NCI-H146 treated with DMSO at 0.1 percent for 48 hours (cell line): Measurements from ENCODE around the gene C5orf34.
A peak's percentile ranks its signal among the peaks of the same experiment; 100 is the strongest.
"Not testable (repeated sequence)": the region's sequence is repeated elsewhere in the genome, so short reads cannot be mapped to it uniquely, and the experiment has no call there.

Source experiments
- DNase-seq: peaks from one replicate; lab custom pipeline; 2025; ENCODE audit not compliant: unreplicated experiment; lab: John Stamatoyannopoulos, UW

Gene C5orf34, protein sequence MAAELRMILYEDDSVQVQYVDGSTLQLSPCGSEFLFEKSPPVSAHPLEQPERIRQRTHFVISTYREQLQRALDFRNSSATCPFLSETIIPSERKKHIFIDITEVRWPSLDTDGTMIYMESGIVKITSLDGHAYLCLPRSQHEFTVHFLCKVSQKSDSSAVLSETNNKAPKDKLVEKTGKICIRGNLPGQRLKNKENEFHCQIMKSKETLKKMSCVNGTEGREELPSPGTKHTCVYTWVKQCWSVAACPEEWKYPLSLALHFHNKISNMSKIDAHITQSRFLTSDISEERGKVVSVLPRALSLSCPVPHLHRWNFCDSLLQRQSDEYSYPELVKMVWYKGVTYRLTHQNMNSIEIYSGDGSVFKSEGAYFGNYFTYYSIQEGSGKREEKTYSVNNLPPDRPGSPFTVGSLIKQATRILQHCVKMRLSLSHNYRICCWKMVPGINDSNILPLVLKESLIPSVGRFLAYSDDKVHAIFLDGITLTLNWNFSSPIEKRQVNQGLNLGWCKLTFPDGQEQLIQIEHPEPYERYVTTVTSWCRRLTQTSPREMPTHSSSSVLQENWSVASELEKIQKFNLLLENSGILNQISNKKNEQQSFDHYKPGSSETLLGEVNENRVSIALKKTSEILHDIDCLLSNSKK

DNA sequence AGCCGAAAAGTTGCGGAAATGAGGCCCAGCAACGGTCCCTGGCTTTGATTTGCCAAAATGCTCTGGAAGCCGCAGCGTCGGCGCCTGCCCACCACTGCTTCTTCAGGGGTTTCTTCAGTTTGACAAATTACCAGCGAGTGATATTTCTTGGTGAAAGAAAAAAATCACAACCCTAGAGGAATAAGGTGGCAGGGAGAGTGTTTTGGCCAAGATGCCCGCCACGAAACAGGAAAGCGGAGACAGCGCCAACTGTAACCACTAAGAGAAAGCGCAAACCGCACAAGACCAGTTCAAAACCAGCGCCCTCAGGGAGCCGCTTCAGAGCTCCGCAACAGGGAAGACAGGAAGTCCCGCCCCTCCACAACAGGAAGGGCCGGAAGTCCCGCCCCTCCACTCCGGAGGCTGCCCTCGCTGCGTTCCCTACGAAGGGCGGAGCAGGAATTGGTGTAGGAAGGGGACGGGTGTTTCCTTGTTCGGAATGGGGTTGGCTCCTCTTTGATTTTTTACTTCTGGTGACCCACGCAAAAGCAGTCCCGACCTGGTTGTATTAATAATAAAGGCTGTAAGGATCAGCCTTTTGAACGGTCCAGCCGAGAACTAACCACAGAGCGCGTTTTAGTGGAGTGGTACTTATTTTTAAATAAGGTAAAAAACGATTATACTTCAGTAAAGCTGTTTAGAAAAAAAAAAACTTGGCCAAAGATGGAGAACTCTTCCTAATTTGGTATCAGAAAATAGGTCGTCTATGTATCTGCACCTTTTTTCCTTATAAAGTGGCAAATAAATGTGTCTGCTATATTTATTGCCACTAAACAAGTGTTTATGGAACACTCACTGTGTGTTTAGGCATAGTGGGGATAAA, at the start of gene C5orf34:
Gene C5orf34, minus strand, starts transcription at position 333 of the 862 bp plus-strand sequence. CDS start 5,809 bp downstream, outside the sequence.
- DNase-seq, result peak; percentile 92

DNA sequence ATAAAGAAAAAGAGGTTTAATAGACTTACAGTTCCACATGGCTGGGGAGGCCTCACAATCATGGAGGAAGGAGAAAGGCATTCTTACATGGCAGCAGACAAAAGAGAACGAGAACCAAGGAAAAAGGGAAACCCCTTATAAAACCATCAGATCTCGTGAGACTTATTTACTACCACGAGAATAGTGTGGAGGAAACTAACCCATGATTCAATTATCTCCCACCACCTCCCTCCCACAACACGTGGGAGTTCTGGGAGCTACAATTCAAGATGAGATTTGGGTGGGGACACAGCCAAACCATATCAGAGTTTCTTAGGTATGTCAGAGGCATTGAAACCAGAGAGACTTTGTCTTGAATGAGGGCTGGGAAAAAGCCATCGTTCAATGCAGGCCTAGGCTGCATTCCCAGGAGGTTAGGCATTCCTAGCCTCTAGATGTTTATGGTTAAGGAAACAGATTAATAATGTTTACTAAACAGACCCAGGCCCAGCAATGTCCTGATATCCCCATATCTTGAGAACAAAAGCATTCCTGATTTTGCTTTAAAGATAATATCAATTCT, 49.4 kb upstream of the C5orf34 start:
- no peak for DNase-seq

DNA sequence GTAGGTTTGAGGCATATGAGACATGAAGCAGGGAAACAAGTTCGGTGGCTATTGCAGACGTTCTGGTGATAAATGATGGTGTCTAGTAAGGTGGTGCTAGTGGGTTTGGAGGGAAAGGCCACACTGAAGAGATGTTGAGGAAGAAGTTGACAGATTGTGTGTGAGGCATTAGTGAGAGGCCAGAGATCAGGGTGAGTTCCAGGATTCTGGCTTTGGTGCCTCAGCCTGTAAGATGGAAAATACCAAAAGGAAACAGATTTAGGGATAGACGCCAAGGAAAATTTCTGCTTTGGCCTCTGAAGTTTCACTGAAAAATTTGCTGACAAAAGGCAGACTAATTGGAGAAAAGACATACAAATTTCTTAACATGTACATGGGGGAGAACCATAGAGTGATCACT, 48.4 kb upstream of the C5orf34 start:
- DNase-seq, result no peak

DNA sequence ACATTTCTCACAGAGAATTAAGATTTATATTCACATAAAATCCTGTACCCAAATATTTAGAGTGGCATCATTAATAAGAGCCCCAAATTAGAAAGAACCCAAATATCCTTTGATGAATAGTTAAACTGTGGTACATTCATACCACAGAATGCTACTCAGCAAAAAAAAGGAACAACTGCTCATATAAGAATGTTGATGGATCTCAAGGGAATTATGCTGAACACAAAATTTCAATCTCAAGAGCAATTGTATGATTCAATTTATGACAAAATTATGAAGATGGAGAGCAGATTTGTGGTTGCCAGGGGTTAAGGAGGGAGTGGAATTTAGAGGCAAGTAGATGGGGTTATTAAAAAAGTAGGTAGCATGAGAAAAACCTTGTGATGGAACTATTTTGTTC, 46.4 kb upstream of the C5orf34 start:
- no peak for DNase-seq

DNA sequence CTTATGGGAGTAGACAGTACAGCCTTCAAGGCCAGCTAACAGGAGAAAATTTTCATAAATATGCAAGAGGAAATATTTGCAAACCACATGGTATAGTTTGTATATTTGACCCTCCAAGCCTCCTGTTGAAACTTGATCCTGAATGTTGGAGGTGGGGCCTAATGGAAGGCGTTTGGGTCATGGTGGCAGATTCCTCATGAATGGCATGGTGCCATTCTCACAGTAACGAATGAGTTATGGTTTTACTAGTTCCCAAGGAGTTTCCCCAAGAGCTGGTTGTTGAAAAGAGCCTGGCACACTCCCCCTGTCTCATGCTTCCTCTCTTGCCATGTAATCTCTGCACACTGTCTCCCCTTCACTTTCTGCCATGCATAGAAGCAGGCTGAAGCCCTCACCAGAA, 45.2 kb upstream of the C5orf34 start:
- DNase-seq, result no peak

DNA sequence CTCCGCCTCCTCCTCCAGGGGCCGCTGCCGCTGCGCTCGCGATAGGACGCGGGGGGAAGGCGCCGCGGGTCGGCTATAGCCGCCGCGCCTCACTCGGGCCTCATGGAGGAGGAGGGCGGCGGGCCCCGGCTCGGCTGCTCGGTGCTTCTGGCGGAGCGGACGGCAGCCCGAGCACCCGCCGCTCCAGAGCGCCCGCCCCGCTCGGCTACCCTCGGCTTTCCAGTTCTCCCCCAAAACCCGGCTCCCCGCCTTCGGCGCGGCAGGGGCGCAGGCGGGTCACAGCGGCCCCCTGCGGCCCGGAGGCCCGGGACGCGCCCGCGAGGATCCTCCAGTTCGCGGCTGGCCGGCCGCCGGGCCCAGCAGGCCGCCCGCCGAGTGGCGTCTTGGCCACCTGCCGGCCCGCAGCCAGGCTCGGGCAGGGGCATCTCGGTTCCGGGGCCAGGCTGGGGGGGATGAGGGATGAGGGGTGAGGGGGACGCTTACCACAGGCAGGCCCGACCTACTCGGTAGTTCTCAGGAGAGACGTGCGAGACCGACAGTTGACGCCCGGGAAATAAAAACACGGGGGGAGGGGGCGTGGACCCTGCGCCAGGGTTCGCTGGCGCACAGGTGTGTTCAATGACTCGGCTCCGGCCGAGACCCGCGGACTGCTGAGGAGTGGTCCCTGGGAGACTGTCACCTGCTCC, 42.1 kb upstream of the C5orf34 start, which contains the start of gene PAIP1:
Gene PAIP1, minus strand, starts transcription at position 221 of the 686 bp plus-strand sequence. CDS start 231 bp downstream, outside the sequence.
- DNase-seq, result peak; percentile 83

DNA sequence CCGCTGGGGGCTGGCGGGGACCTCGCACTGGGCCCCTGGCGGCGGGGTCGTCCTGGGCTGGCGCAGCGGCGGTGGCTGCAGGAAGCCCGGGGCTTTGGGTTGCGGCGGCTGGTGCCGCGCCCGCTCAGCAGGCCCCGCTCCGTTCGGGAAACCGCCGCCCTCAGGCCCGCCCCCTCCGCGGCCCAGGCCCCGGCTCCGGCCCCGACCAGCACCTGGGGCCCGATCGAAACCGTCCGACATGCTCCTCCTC, 41.6 kb upstream of the C5orf34 start:
- DNase-seq, result not testable (repeated sequence)

DNA sequence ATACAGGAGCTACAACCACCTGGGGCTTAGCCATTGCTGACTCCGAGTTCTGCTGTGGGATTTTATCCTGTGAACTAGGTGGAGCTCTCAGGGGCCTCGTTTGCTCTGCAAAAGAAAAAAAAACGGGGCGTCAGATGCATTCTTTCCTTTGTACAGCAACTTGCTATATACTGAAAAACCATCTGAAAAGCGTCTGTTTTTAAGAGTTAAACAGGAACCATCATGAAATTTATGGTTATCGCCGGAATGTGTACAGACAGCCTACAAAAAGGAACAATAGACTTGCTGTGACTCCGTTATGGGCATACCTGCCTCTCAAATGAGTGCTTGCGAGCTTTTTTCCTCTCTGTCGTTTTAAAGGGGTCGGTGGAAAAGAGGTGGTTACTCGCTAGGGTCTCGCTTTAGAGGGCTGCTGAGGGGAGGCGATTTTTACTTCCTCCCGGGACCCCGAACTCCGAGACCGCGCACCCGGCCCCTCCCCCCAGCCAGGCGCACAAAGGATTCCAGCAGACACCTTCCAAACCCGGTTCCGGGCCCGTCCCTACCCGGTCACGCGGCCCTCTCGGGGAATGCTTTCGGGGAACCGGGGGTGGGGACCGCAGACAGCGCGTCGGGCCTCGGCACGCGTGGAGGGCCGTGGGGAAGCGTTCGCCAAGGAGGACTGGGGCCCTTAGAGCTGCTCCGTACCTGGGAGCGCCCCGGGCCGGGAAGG, 41.1 kb upstream of the C5orf34 start:
- DNase-seq, result peak; percentile 20

DNA sequence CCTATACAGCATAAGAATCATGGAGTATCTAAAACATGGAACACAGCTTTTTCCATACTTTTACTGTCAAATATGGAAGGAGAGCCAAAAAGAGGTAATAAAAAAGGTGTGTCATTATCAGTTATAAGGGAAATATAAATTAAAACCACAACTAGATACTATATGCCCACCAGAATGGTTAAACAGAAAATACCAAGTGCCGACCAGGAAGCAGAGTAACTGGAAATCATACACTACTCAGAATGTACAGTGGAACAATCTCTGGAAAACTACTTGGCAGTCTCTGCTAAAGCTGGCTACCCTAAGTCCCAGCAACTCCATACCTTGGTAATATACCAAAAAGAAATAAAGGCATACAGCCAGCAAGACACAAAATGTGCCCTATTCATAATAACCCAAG, 39.5 kb upstream of the C5orf34 start:
- no peak for DNase-seq

DNA sequence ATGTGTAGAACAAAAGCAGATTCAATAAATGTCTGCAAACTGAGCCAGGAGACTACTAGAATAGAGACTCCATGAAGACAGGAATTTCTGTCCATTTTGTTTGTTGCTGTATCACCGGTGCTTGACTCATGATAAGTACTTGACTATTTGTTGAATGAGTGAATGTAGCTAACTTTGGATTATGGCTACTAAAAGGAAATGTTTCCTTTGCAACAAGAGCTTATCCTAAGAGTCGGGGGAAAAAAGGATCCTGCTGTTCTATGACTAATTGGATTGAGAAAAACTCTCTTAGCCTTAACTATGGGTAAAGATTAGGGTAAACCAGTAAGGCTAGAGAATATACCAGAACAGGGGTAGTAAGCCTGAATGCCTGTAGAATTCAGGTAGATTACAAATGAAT, 38.4 kb upstream of the C5orf34 start:
- no peak for DNase-seq

DNA sequence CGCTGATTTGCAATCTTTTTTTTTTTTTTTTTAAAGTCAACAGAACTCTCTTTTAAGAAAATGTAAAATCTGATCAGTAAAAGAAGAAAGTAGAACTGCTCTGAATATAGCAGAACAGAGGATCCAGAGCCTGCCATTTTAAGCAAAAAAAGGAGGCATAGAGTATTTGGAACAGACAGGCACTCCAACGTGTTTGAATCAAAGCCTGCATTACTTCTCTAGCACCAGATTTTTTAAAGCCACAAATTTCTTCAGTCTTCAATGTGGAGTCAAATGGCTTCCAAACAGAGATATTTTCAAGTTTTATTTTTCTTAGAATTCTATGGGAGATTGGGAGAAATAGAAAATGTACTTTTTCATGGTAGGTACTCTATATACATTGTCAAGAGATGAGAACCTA, 36.8 kb upstream of the C5orf34 start:
- DNase-seq, result no peak

DNA sequence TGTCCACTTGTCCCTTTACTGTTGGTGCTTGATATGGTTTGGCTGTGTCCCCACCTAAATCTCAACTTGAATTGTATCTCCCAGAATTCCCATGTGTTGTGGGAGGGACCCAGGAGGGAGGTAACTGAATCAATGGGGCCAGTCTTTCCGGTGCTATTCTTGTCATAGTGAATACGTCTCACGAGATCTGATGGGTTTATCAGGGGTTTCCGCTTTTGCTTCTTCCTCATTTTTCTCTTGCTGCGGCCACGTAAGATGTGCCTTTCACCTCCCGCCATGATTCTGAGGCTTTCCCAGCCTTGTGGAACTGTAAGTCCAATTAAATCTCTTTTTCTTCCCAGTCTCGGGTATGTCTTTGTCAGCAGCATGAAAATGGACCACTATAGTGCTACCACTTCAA, 34.3 kb upstream of the C5orf34 start:
- DNase-seq, result not testable (repeated sequence)

DNA sequence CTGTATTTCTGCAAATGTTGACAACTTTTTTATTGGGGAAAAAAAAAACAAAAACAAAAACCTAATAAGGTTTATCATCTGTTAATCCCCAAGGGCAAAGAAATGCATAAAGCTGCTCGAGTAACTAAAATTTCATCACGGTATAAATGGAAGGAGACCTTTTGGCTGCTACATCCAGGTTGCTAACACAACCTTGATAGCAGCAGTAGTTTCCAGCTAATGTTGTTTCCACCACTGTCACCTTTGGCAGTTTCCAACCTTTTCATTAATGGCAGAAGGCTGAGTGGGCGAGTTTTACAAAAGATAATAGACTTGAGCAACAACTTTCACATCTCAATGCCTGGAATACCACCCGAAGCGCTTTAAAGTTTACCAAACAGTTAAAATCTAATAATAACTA, 33.4 kb upstream of the C5orf34 start:
- DNase-seq, result no peak

DNA sequence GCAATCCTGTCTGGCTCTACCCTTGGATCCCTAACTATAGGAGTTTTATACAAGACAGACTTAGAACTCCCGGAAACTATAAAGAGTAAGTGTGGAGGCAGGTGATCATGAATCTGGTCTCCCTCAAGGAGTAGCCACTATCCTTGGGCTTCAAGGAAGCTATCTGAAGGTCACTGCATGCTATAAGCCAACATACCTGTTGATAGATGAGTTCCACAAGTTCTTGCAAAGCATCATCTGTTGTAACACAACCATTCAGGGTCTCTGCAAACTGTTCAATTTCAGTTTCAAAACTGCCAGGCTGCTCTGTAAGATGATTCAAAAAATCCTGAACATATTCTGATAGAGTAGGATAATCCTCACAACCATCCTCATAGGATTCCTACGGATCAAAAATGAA, 32.6 kb upstream of the C5orf34 start:
- DNase-seq, result no peak

DNA sequence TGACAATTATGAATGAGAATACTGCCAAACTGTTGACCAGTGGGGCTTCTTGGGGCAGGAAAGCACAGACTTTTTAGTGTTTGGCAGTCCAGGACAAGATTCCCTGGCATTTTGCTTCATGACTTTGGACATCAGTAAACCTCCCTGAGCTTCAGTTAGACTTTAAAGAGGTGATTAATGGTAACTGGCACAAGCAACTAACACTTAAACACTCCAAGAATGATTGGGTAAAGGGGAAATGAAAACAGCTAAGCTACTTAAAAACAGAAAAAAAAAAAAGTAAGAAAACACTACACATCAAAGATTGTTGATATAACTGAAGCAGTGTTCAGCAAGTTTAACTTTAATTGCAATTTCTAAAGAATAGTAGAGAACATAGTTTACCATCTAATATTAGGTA, 28.5 kb upstream of the C5orf34 start:
- no peak for DNase-seq

DNA sequence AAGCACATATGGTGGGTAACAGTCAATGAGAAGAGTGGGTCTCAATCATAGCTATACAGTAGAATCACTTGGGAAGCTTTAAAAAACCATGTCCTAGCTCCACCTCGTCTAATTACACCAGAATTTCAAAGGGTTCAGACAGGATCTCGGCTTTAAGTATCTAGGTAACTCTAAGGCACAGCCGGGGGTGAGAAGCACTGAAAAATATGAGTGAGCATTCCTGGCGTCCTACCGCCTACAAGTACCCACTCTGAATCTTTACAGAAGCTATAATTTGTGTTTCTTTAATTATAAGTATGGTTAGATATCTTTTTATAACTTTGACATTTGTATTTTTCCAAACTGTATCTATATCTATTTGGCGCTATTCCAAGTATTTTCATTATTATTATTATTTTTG, 25.8 kb upstream of the C5orf34 start:
- no peak for DNase-seq

DNA sequence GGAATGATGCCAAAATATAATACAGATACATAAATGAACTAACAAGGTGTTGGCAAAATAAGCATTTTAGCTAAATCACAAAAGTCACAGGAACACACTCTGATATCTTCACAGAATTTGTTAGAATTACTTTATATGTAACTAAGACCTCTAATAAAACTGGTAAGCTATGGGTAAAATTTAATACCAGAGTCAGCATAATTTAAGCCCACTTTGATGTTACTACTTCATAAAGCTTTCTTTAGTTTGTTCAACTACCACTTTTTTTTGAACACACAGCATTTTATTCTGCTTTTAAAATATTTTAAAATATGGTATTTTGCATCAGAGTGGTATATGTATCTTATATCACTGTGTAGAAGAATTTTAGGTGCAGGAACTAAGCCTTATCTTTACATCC, 22.0 kb upstream of the C5orf34 start:
- no peak for DNase-seq

DNA sequence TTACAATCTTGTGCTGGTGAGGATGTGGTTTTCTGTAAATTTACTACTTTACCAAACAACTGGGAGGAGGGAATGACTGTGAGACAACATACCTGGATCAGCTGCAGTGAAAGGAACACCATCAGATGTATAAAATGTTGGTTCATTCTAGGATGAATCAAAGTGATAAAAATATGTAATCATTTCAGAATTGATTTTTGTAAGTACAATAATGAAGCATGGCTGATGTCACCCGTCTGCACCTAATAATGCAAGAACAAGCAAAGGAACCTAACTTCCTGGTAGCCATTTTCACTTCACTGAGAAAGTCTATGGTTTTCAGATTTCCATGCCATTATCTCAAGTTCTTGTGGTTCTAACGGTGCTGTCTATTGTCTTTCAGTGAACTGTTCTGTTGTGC, 18.7 kb upstream of the C5orf34 start:
- no peak for DNase-seq

DNA sequence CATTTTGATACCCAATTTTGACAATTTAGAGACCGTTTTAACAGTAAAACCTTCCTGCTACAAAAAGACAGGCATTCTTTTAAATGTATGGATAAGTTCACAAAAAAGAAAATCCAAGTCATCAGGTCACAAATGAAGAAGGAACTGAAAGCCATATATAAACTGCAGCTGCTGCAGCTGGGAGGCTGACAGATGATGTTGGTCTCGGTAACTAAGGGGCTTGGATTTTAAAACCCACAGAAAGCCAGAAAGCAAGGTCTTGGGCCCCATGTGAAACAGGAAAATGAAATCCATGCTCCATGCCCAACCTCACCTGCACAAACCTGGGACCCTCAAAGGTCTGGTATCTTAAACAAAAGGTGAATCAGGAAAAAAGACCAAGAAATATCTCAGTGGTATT, 15.7 kb upstream of the C5orf34 start:
- DNase-seq, result no peak

DNA sequence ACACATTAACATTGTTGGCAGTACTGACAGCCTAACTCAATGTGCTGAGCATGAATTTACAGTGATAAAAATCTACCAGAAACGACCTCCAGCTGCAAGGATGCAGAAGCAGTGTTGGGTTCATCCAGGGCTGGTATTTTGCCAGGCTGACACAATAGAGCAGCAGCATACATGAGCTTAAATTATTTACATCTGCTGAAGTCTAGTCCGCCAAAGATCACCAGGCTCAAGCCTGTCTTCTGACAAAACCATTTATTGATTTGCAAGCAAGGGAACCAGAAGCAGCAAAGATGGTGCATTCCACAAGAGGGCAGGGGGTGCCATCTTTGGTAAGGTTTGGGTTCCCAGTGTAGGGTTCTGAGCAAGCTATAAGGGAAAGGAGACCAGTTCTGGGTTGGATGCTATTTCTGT, 8.7 kb upstream of the C5orf34 start:
- no peak for DNase-seq
